DMS79 (cell line): ENCODE measurements around the gene SMG6.

Experiments
- DNase-seq: peaks from one replicate; lab custom pipeline; 2025; lab: John Stamatoyannopoulos, UW

The SMG6 gene

DNA sequence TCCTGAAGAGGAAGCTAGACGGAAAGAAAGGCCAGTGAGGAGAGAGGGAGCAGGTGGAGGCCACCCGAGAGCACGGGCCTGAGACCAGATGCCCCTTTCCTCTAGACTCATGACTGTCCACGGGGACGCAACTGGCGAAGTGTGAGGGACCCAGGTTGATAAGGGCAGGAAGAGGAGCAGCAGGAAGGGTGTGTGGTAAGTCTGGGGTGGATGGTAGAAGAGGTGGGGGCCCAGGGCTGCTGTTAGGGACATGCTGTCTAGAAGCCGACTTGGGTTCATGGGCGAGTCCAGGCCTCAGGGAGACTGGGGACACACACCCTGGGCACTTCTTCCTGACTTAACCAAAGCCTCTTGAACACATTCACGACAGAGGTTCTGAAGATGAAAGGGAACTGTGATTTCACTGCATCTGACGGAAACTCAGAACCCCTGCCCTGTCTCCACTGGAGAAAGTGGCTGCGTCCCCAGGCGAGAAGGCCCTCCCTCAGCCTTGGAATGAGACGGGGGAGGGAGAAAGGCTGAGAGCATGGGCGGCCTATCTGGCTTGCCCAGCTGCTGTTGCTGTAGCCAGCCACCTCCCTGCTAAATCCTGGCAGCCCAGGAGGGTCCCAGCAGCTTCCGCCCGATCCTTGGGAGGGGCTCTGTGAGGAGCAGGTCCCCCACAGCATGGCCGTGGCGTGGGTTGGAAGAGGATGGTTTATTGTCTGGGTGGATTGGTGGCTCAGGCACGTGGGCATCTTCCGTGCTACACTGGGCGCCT, 242.7 kb downstream of the SMG6 start:
- no peak for DNase-seq

DNA sequence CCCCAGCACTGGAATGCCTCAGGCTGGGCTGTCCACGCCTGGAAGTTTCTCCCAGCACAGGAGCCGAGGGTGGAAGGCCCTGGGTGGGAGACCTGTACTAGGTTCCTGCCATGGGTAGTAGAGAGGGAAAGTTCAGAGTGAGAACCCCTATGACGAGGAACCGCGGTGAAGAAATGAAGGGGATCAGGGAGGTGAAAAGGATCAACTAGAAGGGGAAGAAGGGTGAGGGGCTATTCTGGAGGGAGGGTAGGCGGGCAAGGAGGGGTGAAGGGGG, 243.3 kb downstream of the SMG6 start:
- DNase-seq: no peak

DNA sequence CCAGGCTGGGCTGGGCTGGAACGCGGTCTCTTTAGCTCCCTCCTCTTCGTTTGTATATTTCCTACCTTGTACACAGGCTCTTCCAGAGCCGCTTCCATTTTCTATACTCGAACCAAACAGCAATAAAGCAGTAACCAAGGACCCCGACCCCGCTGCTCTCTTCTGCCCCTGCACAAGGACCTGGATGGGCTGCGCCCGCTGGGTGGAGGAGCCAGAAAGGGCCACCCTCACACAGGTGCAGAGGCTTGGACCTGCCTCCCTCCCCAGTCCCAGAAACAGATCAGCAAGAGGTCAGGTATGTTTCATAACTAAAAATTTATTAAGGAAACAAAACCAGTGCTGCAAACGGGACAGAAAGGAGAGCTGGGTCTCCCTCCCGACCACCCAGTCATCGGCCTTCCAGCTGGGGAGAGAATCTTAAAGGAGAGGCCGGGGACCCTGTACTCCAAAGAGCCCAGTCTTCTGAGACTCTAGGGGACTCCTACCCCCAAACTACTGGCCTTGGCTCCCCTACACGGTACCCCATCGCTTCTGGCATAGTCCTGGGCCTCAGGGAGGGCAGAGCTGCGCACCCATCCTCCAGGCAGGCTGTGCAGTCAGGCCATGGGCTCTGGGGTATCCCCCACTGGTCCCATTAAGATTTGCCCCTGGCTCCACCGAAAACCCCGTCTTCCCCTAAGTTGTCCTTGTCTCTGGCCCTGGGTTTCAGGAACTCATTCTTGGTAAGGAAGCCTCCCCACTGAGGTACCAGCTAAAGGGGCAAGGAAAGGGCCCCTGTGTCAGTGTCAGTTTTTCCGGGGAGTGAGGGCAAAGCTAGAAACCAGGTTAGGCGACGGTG, 243.8 kb downstream of the SMG6 start:
- no peak for DNase-seq

DNA sequence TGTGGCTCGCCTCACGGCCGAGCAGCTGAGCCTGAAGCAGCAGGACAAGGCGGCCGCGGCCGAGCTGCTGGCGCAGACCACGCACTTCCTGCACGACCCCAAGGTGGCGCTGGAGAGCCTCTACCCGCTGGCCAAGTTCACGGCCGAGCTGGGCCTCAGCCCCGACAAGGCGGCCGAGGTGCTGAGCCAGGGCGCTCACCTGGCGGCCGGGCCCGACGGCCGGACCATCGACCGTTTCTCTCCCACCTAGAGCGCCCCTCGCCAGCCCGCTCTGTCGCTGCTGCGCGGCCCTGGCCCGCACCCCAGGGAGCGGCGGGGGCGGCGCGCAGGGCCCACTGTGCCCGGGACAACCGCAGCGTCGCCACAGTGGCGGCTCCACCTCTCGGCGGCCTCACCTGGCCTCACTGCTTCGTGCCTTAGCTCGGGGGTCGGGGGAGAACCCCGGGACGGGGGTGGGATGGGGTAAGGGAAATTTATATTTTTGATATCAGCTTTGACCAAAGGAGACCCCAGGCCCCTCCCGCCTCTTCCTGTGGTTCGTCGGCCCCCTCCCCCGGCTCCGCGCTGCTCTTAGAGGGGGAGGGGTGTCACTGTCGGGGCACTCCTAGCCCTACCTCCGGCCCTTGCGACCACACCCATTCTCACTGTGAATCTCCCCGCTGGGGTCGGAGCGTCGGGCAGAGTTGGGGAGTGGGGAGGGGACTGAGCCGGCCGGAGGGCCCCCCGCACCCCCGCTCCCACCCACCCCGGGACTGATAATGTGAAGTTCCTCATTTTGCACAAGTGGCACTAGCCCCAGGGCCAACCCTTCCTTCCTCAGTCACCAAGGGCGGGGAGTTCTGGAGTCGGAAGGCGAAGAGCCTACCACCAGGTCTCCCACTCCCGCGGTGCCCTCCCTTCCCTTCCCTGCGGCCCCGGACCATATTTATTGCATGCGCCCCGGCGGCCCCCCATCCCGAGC, 244.7 kb downstream of the SMG6 start:
- DNase-seq: no peak

DNA sequence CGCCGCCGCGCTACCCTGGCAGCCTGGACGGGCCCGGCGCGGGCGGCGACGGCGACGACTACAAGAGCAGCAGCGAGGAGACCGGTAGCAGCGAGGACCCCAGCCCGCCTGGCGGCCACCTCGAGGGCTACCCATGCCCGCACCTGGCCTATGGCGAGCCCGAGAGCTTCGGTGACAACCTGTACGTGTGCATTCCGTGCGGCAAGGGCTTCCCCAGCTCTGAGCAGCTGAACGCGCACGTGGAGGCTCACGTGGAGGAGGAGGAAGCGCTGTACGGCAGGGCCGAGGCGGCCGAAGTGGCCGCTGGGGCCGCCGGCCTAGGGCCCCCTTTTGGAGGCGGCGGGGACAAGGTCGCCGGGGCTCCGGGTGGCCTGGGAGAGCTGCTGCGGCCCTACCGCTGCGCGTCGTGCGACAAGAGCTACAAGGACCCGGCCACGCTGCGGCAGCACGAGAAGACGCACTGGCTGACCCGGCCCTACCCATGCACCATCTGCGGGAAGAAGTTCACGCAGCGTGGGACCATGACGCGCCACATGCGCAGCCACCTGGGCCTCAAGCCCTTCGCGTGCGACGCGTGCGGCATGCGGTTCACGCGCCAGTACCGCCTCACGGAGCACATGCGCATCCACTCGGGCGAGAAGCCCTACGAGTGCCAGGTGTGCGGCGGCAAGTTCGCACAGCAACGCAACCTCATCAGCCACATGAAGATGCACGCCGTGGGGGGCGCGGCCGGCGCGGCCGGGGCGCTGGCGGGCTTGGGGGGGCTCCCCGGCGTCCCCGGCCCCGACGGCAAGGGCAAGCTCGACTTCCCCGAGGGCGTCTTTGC, 245.6 kb downstream of the SMG6 start:
- DNase-seq: no peak

DNA sequence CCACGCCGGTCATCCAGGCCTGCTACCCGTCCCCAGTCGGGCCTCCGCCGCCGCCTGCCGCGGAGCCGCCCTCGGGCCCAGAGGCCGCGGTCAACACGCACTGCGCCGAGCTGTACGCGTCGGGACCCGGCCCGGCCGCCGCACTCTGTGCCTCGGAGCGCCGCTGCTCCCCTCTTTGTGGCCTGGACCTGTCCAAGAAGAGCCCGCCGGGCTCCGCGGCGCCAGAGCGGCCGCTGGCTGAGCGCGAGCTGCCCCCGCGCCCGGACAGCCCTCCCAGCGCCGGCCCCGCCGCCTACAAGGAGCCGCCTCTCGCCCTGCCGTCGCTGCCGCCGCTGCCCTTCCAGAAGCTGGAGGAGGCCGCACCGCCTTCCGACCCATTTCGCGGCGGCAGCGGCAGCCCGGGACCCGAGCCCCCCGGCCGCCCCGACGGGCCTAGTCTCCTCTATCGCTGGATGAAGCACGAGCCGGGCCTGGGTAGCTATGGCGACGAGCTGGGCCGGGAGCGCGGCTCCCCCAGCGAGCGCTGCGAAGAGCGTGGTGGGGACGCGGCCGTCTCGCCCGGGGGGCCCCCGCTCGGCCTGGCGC, 246.3 kb downstream of the SMG6 start:
- DNase-seq: no peak

DNA sequence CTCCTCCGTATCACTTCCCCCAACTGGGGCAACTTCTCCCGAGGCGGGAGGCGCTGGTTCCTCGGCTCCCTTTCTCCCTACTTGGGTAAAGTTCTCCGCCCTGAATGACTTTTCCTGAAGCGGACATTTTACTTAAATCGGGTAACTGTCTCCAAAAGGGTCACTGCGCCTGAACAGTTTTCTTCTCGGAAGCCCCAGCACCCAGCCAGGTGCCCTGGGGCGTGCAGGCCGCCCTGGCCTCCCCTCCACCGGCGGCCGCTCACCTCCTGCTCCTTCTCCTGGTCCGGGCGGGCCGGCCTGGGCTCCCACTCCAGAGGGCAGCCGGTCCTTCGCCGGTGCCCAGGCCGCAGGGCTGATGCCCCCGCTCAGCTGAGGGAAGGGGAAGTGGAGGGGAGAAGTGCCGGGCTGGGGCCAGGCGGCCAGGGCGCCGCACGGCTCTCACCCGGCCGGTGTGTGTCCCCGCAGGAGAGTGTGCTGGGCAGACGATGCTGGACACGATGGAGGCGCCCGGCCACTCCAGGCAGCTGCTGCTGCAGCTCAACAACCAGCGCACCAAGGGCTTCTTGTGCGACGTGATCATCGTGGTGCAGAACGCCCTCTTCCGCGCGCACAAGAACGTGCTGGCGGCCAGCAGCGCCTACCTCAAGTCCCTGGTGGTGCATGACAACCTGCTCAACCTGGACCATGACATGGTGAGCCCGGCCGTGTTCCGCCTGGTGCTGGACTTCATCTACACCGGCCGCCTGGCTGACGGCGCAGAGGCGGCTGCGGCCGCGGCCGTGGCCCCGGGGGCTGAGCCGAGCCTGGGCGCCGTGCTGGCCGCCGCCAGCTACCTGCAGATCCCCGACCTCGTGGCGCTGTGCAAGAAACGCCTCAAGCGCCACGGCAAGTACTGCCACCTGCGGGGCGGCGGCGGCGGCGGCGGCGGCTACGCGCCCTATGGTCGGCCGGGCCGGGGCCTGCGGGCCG, 247.1 kb downstream of the SMG6 start:
- DNase-seq: no peak

DNA sequence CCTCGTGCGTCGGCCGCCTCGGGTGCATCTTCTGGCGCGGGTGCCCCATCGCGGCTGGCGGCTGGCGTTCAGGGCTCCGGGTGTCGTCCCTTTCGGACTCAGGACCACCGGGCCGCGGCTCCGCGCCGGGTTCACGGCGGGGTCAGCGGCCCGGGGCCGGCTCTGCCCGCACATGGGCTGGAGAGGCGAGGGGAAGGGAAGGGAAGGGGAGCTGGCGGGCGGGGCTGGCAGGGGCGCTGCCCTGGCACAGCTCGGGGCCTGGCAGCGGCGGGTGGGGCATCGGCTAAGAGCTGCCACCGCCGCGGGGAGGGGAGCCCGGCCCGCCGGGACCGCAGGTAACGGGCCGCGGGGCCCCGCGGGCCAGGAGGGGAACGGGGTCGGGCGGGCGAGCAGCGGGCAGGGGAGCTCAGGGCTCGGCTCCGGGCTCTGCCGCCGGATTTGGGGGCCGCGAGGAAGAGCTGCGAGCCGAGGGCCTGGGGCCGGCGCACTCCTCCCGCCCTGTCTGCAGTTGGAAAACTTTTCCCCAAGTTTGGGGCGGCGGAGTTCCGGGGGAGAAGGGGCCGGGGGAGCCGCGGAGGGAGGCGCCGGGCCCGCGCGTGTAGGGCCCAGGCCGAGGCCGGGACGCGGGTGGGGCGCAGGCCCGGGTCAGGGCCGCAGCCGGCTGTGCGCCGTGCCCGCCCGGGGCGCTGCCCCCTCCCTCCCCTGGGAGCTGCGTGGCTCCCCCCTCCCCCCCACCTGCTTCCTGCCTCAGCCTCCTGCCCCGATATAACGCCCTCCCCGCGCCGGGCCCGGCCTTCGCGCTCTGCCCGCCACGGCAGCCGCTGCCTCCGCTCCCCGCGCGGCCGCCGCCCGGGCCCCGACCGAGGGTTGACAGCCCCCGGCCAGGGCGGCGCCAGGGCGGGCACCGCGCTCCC, 248.0 kb downstream of the SMG6 start:
- no peak for DNase-seq

DNA sequence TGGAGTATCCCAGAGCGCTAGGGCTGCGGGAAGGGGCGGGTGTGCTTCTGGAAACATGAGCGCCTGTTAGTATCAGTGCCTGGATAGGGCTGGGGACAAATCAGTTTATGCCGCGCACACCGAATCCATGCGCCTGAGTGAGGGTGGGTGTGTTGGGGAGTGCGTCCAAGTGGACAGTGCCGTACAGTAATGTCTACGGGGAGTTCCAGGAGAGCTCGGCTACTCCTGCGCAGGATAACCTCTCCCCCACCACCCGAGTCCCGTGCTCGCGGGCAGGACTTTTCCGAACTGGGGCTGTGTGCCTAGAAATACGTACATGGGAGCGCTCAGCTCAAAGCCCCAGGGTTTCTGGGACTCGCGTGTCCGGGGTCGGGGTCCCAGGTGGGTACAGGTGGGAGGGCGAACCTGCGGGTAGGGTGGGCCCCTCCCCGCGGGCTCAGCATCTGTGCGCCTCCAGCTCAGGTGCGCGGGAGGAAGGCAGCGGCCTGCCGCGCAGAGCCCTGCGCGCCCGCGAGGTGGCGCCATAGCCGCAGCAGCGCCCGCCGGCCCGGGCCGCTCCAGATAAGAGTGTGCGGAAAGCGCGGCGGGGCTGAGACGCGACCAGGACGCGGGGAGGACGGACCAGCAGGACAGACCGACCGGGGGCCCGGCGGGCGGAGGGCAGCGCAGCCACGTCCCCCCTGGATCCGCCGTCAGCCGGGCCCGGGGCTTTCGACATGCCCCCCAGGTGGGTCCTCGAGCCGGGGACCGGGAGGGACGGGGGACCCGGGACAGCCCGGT, 248.9 kb downstream of the SMG6 start, which contains the start of gene HIC1:
Gene HIC1 (plus strand): TSS at position 592 of the 780 bp plus-strand sequence. CDS start 1,588 bp downstream, outside the sequence.
- peak; percentile 48 for DNase-seq

DNA sequence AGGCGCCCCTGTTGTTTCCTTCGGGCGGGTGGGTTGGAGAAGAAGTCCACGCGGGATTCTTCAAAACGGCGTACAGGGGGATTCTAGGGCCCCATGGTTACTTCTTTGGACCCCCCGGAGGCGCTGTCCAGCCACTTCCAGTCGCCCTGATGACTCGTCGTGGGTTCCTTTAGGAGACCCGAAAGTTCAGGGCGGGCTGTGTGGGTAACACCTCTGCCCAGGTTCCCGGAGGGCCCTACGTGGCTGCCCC, 249.4 kb downstream of the SMG6 start:
- DNase-seq: no peak

DNA sequence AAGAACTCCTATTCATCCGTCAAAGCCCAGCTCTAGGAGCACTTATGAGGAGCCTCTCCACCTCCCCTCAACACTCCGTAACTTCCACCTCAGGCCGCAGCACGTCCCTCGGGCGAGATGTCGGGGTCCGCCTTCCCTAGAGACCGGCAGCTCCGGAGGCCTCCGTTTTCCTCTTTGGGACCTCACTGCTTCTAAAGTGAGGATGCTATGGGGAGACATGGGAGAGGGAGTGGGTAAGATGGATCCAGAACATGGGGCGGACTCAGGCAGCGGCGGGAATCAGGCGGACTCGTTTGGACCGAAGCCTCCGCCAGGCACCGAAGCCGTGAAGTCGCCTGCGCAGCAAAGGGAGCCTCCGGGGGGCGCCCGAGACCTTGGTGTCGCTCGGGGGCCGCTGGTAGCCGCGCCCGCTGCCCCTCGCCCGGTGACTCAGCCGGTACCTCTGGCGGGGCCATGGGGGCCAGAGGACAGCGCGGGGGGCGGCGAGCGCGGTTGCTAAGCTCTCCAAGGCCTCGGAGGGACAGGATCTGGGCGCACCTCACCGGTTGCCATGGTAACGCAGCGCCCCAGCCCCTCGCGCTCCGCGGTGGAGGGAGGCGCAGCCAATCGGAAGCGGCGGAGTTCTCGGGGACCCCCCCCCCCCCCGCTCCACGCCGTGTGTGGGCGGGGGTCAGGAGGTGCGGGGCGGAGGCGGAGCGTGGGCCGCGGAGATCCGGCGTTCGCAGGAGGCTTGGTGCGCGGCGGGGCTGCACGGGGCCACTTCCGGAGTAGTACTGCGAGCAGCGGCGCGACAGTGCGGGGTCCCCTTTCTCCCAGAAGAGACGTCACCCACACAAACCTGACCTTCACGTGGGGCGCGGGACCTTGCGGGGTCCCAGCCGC, 250.0 kb downstream of the SMG6 start:
- DNase-seq: peak; percentile 50

DNA sequence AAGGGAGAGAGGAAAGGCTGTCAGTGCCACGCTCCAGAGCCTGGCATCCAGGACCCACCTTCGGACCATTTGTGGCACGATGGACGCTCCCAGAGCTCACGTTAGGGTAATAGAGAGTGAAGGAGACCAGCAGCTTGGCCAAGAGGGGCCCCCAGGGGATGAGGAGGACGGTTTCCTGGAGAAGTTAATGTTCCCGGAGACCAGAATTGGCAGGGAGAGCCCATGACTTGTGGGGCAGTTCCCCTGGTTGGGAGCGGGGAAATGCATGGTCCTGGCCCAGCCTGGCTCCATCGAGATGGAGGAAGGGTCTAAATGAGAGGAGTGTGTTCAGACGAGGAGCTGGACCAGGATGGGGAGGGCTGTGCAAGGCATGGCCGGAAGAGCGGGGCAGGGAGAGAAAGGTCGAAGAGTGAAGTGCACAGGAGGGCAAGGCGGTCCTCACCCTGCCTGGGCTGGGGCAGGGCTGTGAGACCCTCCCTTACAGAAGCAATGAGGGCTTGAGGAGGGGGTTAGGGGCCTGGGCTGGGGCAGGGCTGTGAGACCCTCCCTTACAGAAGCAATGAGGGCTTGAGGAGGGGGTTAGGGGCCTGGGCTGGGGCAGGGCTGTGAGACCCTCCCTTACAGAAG, 251.5 kb downstream of the SMG6 start:
- no peak for DNase-seq

DNA sequence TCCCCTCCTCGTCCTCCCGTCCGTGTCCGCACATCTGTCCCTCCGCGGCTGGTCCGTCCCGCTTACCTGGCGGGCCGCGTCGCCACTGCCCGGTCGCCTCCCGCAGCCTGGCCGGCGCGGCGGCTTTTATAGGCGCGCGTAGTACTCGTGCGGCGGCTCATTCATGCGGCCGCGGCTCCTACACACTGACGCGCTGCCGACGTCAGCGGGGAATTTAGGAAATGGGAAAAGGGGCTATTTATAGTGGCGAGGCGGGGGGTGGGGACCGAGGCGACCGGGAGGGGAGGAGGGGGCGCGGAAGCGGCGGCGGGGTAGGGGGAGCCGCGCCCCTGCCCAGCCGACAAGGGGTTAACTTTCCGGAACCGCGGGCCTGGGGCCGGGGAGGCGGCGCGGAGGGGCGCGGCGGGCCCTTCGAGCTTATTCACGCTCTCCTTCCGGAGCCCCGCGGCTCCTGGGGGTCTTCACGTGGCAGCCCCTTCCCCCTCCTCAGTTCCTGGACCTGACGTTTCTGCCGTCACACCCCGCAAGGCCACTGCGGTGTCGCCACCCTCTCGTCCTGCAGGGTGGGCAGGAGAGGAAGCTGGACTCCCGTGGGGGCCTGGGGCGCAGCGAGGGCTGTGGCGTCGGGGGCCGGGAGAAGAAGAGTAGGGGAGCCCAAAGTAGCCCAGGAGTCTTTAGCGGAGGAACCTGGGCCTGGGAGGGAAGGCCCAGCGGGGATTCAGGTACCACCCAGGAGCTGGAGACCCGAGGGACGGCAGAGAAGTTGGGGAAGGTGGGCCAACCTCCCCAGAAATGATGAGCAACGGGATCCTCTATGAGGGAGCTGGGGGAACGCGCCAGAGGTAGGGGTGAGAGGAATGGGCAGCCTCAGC, 252.3 kb downstream of the SMG6 start:
- DNase-seq: no peak

DNA sequence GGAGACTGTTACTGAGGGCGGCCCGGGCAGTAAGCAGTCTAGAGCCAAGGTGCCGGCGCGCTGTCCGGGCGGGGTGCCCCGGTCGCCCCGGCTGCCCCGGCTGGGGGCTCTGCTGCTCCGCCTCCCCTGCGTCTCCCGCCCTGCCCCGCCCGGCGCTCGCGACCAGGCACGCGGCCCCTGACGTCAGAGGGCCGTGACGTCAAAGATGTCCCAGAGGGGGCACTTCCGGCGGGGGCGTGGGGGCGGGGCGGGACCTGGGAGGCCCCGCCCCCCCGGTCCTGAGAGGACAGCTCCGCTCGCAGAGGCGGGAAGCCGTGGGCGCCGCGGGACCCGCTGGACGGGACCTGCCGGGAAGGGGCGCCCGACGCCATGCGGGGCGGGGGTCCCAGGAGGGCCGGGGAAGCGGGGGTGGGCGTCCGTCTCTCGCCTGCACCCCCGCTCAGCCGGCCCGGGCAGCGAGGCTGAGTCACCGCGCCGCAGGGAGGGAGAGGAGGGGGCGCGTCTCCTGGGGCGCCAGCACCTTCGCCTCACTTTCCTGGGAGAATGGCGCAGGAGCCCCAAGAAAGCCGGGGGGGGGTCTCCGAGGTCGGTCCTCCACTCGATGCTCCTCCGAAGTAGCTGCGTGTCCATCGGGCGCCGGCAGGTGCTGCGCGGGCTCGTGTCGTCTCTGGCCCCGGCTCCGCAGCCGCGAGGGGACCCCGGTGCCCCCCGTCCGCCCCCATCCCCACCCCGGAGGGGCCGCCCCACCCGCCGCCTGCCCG, 253.1 kb downstream of the SMG6 start:
- DNase-seq: peak; percentile 27
